Skeletal muscle satellite cell (primary cell): ENCODE results near the gene IFI27L1.

Experiments used
- H3K27me3 ChIP-seq: 2 replicates; pipeline ENCODE4 v1.7.0; 2013; ENCODE audit warnings: low read length; ENCODE audit not compliant: control insufficient read depth, insufficient read depth
- H3K36me3 ChIP-seq: 2 replicates; pipeline ENCODE4 v1.7.0; 2013; ENCODE audit warnings: mild to moderate bottlenecking, control low read depth, low read length; ENCODE audit not compliant: insufficient read depth
- H3K4me1 ChIP-seq: 2 replicates; pipeline ENCODE4 v1.7.0; 2013; ENCODE audit warnings: low read length; ENCODE audit not compliant: control insufficient read depth, insufficient read depth
- H3K4me2 ChIP-seq: 2 replicates; pipeline ENCODE4 v1.7.0; 2013; ENCODE audit warnings: mild to moderate bottlenecking, low read length
- H3K4me3 ChIP-seq: 2 replicates; pipeline ENCODE4 v1.7.0; 2013; ENCODE audit warnings: low read length
- H3K9ac ChIP-seq: 2 replicates; pipeline ENCODE4 v1.7.0; 2013; ENCODE audit warnings: mild to moderate bottlenecking, low read depth, low read length, moderate library complexity
- H3K9me3 ChIP-seq: replicated peaks from 2 replicates; pipeline ENCODE4 v1.7.0; 2013; ENCODE audit warnings: mild to moderate bottlenecking, control low read depth, low read length

IFI27L1 gene

DNA sequence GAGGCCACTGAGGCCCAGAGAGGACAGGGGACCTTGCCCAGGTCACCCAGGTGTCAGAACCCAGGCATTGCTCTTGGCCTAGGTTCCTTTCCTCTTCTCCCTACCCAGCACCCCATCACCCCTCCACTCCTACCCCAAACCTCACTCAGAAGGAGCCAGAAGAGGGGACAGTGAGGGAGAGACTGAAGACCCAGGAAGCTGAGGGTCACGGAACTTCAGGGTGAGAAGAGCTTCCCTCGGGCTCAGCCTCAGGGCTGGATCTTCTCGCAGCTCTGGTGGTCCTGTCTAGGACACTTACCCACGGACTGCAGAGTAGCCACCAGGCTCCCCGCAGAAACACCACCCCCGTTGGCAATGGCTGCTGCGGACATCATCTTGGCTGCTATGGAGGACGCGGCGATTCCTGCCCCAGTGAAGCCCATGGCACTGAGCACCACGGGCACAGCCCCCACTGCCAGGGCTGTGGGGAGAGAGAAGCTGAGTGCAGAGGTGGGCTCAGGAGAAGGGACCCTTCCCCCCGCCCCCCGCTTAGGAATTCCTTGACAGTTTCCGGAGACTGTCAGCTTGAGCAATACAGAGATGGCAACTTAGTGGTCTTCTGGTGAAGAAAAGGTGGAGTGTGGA, 47.2 kb downstream of the IFI27L1 start:
- H3K4me1 ChIP-seq = peaks cover 17% of the 10 kb centered on the region
- peak overlapping the region; percentile 83 for H3K9ac ChIP-seq
- no peaks in the 10 kb centered on the region for H3K9me3 ChIP-seq
- peaks cover 7% of the 10 kb centered on the region for H3K36me3 ChIP-seq
- peak overlapping the region; percentile 83 for H3K4me3 ChIP-seq
- H3K27me3 ChIP-seq = peaks cover under 1% of the 10 kb centered on the region
- peak overlapping the region; percentile 96 for H3K4me2 ChIP-seq

DNA sequence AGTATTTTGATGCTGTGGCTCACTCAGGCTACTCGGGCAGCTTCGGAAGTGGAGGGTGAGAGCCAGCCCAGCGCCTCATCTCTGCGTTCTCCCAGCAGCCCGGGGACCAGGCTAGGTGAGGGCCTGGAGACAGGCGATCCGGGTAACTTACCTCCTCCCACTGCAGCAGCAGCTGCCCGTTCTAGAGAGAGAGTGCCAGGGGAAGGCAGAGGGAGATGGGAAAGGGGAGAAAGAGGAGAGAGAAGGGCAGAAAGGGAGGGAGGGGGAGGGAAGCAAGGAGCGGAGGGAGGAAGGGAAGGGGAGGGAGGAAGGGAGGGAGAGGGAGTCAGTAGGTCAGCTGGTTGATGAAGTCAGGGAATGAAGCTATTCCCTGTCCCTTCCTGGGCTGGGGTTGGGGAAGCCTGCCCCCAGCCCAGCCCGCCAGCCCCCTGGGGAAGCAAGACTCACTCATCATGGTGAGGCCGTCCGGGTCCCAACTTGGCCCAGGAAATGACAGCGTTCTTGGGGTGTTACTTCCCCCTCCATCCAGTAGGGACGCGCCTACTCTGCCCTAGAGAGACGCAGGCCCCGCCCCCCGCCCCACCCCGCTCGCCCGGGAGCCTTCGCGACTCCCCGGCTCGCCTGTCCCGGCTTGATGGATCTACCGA, 48.1 kb downstream of the IFI27L1 start, which contains the start of gene IFI27L2:
Gene IFI27L2, minus strand, starts transcription at position 494 of the 647 bp plus-strand sequence. Its CDS starts 40 bp downstream, at position 454.
- peaks cover 6% of the 10 kb centered on the region for H3K27me3 ChIP-seq
- H3K4me3 ChIP-seq = peak within 1 kb of the TSS; percentile 83
- no peaks in the 10 kb centered on the region for H3K9me3 ChIP-seq
- H3K36me3 ChIP-seq = peaks cover 7% of the 10 kb centered on the region
- peak within 1 kb of the TSS; percentile 96 for H3K4me2 ChIP-seq
- peaks cover 17% of the 10 kb centered on the region for H3K4me1 ChIP-seq
- peak within 1 kb of the TSS; percentile 83 for H3K9ac ChIP-seq

DNA sequence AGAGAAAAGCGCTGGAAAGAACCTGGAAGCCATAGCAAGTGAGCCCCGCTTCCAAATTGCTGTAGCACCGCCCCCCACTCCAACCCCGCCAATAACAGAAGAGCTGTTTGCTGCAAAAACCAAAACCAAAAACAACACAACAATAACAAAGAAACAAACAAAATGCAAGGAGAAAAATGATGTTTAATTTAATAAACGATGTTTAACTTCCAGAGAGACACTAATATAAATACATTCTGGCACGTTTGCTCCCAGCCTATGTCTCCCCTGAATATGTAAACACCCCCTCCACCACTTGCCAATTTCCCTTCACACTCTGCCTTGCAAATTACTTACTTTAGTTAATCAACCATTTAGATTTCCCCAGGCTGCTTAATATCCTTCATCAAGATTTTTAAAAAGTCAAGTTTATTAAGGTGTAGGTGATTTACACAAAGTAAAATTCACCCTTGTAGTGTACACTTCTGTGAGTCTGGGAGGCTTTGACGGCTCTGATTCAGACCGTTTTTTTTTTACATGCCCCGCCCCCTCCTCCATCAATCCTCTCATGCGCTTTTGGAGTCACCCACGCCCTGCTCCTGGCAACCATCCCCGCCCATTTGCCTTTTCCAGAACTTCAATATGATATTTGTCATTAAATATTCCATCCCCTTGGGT, 48.8 kb downstream of the IFI27L1 start:
- no peaks in the 10 kb centered on the region for H3K9me3 ChIP-seq
- peaks cover 17% of the 10 kb centered on the region for H3K4me1 ChIP-seq
- H3K4me3 ChIP-seq = peak overlapping the region; percentile 83
- H3K4me2 ChIP-seq = peak overlapping the region; percentile 96
- H3K36me3 ChIP-seq = peaks cover 7% of the 10 kb centered on the region
- peak overlapping the region; percentile 83 for H3K9ac ChIP-seq
- peaks cover 6% of the 10 kb centered on the region for H3K27me3 ChIP-seq

DNA sequence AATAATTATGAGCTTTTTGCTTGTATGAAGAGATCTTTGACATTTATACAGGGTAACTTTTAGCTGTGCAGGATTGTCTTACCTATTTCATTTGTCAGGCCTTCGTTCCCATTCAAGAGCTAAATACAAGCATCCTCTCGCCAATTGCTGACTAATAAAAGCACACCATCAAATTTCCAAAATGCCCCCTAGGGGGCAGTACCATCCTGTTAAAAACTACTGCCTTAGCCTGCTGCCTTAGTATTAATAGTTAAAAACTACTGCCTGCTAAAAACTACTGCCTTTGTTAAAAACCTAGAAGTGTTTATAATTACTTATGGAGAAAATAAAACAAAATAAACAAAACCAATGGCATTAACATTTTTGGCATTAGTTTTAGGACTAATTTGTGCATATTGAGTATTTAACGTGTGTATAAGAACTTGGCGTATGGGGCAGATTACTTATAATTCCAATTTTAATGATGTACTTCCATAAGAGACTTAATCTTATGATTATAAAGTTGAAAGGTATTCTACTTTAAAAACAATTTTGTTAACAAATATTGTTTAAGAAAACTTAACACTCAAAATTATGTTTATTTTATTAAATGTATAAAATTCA, 51.3 kb downstream of the IFI27L1 start:
- H3K4me3 ChIP-seq = no peak overlapping the region
- peaks cover 17% of the 10 kb centered on the region for H3K4me1 ChIP-seq
- peaks cover 10% of the 10 kb centered on the region for H3K27me3 ChIP-seq
- H3K4me2 ChIP-seq = no peak overlapping the region
- H3K36me3 ChIP-seq = peaks cover 3% of the 10 kb centered on the region
- H3K9me3 ChIP-seq = no peaks in the 10 kb centered on the region
- H3K9ac ChIP-seq = no peak overlapping the region

DNA sequence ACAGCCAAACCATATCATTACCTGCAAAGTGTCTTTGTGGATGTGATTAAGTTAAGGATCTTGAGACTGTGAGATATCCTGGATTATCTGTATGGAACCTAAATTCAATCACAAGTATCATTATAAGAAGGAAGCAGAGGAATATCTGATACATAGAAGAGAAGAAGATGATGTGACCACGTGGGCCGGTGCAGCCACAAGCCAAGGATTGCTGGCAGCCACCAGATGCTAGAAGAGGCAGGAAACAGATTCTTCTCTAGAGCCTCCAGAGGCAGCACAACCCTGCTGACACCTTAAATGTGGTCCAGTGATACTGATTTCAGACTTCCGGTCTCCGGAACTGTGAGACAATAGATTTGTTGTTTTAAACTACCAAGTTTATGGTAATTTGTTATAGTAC, 54.4 kb downstream of the IFI27L1 start:
- Histone ChIP-seq H3K4me3 (no peak overlapping the region), H3K4me2 (no peak overlapping the region), H3K9ac (no peak overlapping the region), H3K9me3 (no peaks in the 10 kb centered on the region), H3K36me3 (no peaks in the 10 kb centered on the region), H3K4me1 (no peaks in the 10 kb centered on the region), H3K27me3 (peaks cover 34% of the 10 kb centered on the region)

DNA sequence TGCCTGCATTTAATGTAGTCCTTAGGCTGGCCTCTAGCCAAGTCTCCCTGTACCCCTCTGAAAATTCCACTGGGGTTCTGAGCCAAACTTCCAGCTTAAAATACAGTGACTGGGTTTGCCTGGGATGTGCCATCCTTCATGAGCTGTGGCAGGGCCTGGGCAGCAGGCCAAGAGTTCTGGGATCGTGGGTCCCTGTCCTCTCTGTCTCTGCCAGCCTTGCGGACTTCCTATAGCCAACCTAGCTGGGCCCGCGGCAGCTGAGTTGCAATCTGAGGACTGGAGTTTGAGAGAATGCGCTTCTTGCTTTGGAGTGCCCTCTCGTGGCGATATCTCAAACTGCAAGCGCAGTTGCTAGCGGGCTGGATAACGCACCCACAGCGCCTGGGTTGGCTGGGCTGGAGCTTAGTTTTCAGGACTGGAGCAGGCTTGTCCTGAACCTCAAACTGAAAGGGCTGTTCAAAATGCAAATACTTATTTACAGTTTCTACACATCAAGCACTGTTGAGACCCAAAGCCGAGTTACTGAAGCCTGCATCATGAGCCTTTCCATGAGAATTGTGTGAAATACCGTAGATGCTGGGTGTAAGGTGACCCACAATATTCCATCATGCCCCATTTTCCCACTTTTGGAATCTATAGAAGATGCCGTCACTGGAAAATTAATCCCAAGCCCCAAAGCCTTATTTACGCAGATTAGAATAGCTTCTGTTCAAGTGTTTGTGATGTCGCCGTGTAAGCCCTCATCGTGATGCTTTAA, 55.6 kb downstream of the IFI27L1 start:
- Histone ChIP-seq H3K9ac (no peak overlapping the region), H3K4me1 (no peaks in the 10 kb centered on the region), H3K4me3 (no peak overlapping the region), H3K9me3 (no peaks in the 10 kb centered on the region), H3K36me3 (no peaks in the 10 kb centered on the region), H3K27me3 (peaks cover 34% of the 10 kb centered on the region), H3K4me2 (peak overlapping the region; percentile 60)

DNA sequence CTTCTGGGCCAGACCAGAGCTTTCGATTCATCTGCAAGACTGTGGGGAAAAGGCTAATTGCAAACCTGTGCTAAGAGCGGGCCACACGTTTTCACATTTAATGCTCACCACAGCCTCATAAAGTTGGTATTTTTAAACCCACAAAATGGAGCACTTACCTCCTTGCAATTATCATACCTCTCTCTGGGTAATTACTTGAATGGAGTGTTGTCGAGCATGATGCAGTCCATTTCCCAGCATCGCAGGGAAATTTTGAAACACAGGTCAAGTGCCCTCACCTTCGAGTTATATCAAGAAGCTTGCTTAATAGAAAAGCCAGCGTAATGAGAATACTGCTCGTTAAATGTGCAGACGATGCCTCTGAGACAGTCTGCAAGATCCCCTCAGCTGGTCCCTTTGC, 57.1 kb downstream of the IFI27L1 start:
- H3K27me3 ChIP-seq = peaks cover 34% of the 10 kb centered on the region
- H3K9ac ChIP-seq = no peak overlapping the region
- H3K4me1 ChIP-seq = no peaks in the 10 kb centered on the region
- no peaks in the 10 kb centered on the region for H3K9me3 ChIP-seq
- no peak overlapping the region for H3K4me2 ChIP-seq
- no peaks in the 10 kb centered on the region for H3K36me3 ChIP-seq
- H3K4me3 ChIP-seq = no peak overlapping the region

DNA sequence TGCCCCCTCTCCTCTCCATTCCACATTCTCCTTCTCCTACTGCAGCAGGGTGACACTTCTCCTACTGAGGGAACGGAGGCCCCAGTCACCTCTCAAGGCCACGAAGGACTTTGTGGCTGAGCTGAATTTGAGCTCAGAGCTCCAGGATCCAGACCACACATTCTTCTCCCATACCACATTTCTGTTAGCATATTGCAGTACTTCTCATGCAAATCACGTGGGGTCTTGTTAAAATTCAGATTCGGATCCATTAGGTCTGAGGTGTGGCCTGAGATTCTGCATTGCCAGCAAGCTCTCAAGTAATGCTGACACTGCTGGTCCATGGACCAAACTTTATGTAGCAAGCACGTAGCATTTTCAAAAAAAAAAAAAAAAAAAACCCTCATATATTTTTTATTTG, 57.9 kb downstream of the IFI27L1 start:
- H3K4me3 ChIP-seq = no peak overlapping the region

DNA sequence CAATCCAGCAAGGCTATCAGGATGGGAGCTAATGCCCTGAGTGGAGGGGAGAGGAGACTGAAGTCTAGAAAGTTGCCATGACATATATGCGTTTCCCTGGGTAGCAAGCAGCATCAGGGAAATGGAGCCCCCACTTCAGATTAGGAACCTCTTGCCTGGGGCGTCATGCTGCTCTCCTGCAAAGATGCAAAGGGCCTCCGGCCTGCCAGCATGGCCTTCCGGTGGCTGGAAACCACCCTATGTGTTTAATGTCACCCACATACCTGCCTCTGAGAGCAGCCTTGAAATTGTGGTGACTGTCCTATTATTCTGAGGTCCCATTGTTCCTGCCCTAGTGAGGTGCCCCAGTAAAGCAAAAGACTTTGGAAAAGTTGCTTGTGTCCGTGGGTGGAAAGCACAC, 58.3 kb downstream of the IFI27L1 start:
- Histone ChIP-seq H3K4me1 (no peaks in the 10 kb centered on the region), H3K9me3 (no peaks in the 10 kb centered on the region), H3K36me3 (no peaks in the 10 kb centered on the region), H3K27me3 (peaks cover 28% of the 10 kb centered on the region), H3K4me3 (no peak overlapping the region), H3K4me2 (no peak overlapping the region), H3K9ac (no peak overlapping the region)

More for the DNA sequence above, 57.9 kb downstream of the IFI27L1 start:
- peaks cover 28% of the 10 kb centered on the region for H3K27me3 ChIP-seq
- H3K4me2 ChIP-seq = no peak overlapping the region
- H3K9me3 ChIP-seq = no peaks in the 10 kb centered on the region
- no peaks in the 10 kb centered on the region for H3K4me1 ChIP-seq
- no peaks in the 10 kb centered on the region for H3K36me3 ChIP-seq
- no peak overlapping the region for H3K9ac ChIP-seq

DNA sequence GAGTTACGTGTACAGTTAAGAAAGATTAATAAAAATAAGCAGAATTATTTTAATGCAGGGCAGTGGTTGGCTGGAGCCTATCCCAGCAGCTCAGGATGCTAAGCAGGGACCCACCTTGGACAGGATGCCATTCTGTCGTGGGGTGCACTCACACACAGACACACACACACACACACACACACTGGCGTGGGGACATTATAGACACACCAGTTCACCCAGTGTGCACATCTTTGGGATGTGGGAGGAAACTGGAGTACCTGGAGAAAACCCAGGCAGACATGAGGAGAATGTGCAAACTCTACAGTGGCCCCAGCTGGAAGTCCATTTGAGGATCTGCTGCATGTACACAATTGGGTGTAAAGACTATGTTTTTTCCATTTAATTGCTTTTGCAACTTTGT, 61.1 kb downstream of the IFI27L1 start:
- H3K36me3 ChIP-seq = no peaks in the 10 kb centered on the region
- no peaks in the 10 kb centered on the region for H3K4me1 ChIP-seq
- no peak overlapping the region for H3K4me2 ChIP-seq
- H3K9me3 ChIP-seq = no peaks in the 10 kb centered on the region
- no peak overlapping the region for H3K9ac ChIP-seq
- no peak overlapping the region for H3K4me3 ChIP-seq
- peaks cover 25% of the 10 kb centered on the region for H3K27me3 ChIP-seq

DNA sequence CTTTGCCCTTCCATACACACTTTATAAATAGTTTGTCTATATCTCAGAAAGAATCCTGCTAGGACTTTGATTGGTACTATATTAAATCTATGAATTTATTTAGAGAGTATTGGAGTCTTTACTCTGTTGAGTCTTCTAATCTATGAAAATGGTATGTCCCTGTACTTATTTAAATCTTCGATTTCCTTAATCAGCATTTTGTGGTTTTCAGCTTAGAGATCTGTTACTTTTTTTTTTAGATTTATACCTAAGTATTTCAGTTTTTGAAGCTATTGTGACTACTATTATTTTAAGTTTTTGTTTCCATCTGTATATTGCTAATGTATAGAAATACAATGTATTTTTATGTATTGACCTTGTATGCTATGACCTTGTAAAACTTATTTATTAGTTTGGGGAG, 61.7 kb downstream of the IFI27L1 start:
- H3K27me3 ChIP-seq = peaks cover 23% of the 10 kb centered on the region
- no peaks in the 10 kb centered on the region for H3K4me1 ChIP-seq
- H3K36me3 ChIP-seq = no peaks in the 10 kb centered on the region
- no peak overlapping the region for H3K4me3 ChIP-seq
- no peaks in the 10 kb centered on the region for H3K9me3 ChIP-seq
- no peak overlapping the region for H3K4me2 ChIP-seq
- H3K9ac ChIP-seq = no peak overlapping the region
